Peyer's patch (tissue), 4 donors: Measurements from ENCODE around the gene GALM.

Experiments
- POLR2A ChIP-seq, 2 donors: fragments of 450-650 bp; IDR thresholded peaks; one replicate each; pipeline ENCODE4 v1.5.1; 2017; ENCODE audit warnings: antibody characterized with exemption in 2 of 2, mild to moderate bottlenecking in 2 of 2, moderate library complexity in 2 of 2
- TF ChIP-seq, protein P1 (sequence below), 6 experiments: fragments of 450-650 bp in 4 of 6; fragments of 200-600 bp in 2 of 6; sonication (generic) in 1 of 6; IDR thresholded peaks; one replicate each; pipeline ENCODE4 v1.5.1; 2017 to 2019; ENCODE audit warnings: antibody characterized with exemption in 6 of 6, mild to moderate bottlenecking in 3 of 6, moderate library complexity in 1 of 6

DNA sequence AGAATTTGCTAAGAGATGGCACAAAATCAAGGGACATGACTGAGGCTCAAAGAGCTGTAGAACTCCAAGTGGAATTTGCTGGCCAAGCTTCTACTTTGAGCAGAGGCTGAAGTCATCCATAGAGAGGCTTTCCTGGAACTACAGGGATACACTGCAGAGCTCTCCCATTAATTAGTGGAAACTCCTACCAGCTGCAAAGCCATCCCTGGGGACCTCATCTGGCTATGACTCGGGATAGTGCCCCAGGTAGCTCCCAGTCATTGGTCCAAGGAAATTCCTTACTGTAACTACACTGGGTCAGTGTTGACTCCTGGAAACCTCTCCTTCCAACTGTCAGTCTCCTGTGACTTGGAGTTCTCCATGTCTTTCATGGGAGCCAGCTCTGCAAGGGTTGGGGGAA is 10.5 kb upstream of the GALM start:
- no peak for TF ChIP-seq POLR2A (IDR thresholded peaks at IDR 0.05)
- TF ChIP-seq, protein P1, sequence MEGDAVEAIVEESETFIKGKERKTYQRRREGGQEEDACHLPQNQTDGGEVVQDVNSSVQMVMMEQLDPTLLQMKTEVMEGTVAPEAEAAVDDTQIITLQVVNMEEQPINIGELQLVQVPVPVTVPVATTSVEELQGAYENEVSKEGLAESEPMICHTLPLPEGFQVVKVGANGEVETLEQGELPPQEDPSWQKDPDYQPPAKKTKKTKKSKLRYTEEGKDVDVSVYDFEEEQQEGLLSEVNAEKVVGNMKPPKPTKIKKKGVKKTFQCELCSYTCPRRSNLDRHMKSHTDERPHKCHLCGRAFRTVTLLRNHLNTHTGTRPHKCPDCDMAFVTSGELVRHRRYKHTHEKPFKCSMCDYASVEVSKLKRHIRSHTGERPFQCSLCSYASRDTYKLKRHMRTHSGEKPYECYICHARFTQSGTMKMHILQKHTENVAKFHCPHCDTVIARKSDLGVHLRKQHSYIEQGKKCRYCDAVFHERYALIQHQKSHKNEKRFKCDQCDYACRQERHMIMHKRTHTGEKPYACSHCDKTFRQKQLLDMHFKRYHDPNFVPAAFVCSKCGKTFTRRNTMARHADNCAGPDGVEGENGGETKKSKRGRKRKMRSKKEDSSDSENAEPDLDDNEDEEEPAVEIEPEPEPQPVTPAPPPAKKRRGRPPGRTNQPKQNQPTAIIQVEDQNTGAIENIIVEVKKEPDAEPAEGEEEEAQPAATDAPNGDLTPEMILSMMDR (IDR thresholded peaks at IDR 0.05) = no peak
